Liver (tissue), 9 donors: ENCODE results near the gene DHRSX. TPM values are rescaled to one million over a fixed set of nuclear protein-coding genes. Genes with fewer than 3 reads are reported as not detected.

ENCODE experiments used
- DNase-seq: peaks from one replicate; pipeline ENCODE4 v3.0.0-alpha.2; 2017; ENCODE audit warnings: low spot score
- H3K27ac ChIP-seq, 2 donors: one replicate each; pipeline ENCODE4 v1.7.0; 2013; ENCODE audit warnings: inconsistent platforms in 2 of 2, low read length in 2 of 2, control low read depth in 1 of 2, low read depth in 1 of 2, mild to moderate bottlenecking in 1 of 2
- H3K27me3 ChIP-seq, 4 donors: one replicate each; pipeline versions ENCODE4 v1.6.1 to v1.7.0; 2013; ENCODE audit warnings: low read length in 3 of 4, inconsistent platforms in 1 of 4, mild to moderate bottlenecking in 1 of 4, moderate library complexity in 1 of 4; ENCODE audit not compliant: control insufficient read depth in 4 of 4, insufficient read depth in 4 of 4
- H3K36me3 ChIP-seq, 4 donors: one replicate each; pipeline versions ENCODE4 v1.6.1 to v1.7.0; 2013; ENCODE audit warnings: low read length in 3 of 4, mild to moderate bottlenecking in 3 of 4, low read depth in 1 of 4, moderate library complexity in 1 of 4; ENCODE audit not compliant: control insufficient read depth in 4 of 4, insufficient read depth in 3 of 4
- H3K4me1 ChIP-seq, 4 donors: one replicate each; pipeline versions ENCODE4 v1.6.1 to v1.7.0; 2013; ENCODE audit warnings: low read length in 3 of 4, mild to moderate bottlenecking in 3 of 4, moderate library complexity in 1 of 4; ENCODE audit not compliant: control insufficient read depth in 4 of 4, insufficient read depth in 4 of 4
- H3K4me3 ChIP-seq, 3 donors: one replicate each; pipeline versions ENCODE4 v1.6.1 to v1.7.0; 2013; ENCODE audit warnings: low read length in 3 of 3, control low read depth in 1 of 3, low read depth in 1 of 3, mild to moderate bottlenecking in 1 of 3
- H3K9ac ChIP-seq, 2 donors: one replicate each; pipeline ENCODE4 v1.7.0; 2013; ENCODE audit warnings: low read length in 2 of 2, mild to moderate bottlenecking in 2 of 2, moderate library complexity in 2 of 2, control low read depth in 1 of 2, low read depth in 1 of 2
- H3K9me3 ChIP-seq, 4 donors: one replicate each; pipeline versions ENCODE4 v1.6.1 to v1.7.0; 2013; ENCODE audit warnings: low read length in 3 of 4; ENCODE audit not compliant: control insufficient read depth in 4 of 4
- EGR1 ChIP-seq, 2 donors: IDR thresholded peaks; 2 replicates each; pipeline ENCODE4 v1.6.1; 2016 to 2018; ENCODE audit warnings: antibody characterized with exemption in 2 of 2, low read depth in 2 of 2
- FOXA1 ChIP-seq: IDR thresholded peaks from 2 replicates; pipeline ENCODE4 v1.6.1; 2016; ENCODE audit warnings: antibody characterized with exemption
- FOXA2 ChIP-seq: IDR thresholded peaks from 2 replicates; pipeline ENCODE4 v1.6.1; 2016; ENCODE audit warnings: antibody characterized with exemption
- GABPA ChIP-seq, 2 donors: IDR thresholded peaks in 1 of 2; conservative IDR thresholded peaks in 1 of 2; 2 replicates each; pipeline ENCODE4 v1.6.1; 2016; ENCODE audit warnings: antibody characterized with exemption in 2 of 2, mild to moderate bottlenecking in 1 of 2, moderate library complexity in 1 of 2
- HNF4A ChIP-seq, 2 donors: conservative IDR thresholded peaks; 2 replicates each; pipeline ENCODE4 v1.6.1; 2016; ENCODE audit warnings: antibody characterized with exemption in 2 of 2, mild to moderate bottlenecking in 2 of 2
- JUND ChIP-seq, 2 donors: IDR thresholded peaks; 2 replicates each; pipeline ENCODE4 v1.6.1; 2016; ENCODE audit warnings: antibody characterized with exemption in 2 of 2
- RAD21 ChIP-seq, 2 donors: IDR thresholded peaks; 2 replicates each; pipeline ENCODE4 v1.6.1; 2016; ENCODE audit warnings: antibody characterized with exemption in 2 of 2, mild to moderate bottlenecking in 2 of 2
- RXRA ChIP-seq, 2 donors: IDR thresholded peaks; 2 replicates each; pipeline ENCODE4 v1.6.1; 2017 to 2018; ENCODE audit warnings: antibody characterized with exemption in 2 of 2, mild to moderate bottlenecking in 1 of 2
- SP1 ChIP-seq: IDR thresholded peaks from 2 replicates; pipeline ENCODE4 v1.6.1; 2018; ENCODE audit warnings: antibody characterized with exemption, mild to moderate bottlenecking
- TAF1 ChIP-seq: conservative IDR thresholded peaks from 2 replicates; pipeline ENCODE4 v1.6.1; 2016; ENCODE audit warnings: antibody characterized with exemption, mild to moderate bottlenecking
- YY1 ChIP-seq: IDR thresholded peaks from 2 replicates; pipeline ENCODE4 v1.6.1; 2016; ENCODE audit warnings: antibody characterized with exemption, mild to moderate bottlenecking
- WGBS: extraction: QIAGEN DNeasy Blood & Tissue Kit; methylation state at CpG from one replicate; pipeline ENCODE4 v1.1.7; 2013; 5-methylcytosine and 5-hydroxymethylcytosine counted together
- polyA plus RNA-seq, 2 donors: library from polyadenylated mRNA; stranded (reverse) in 1 of 2; unstranded in 1 of 2; fragments of 200-250 nt in 1 of 2; fragments of >200 nt in 1 of 2; fragmentation: Nextera tagmentation in 1 of 2; extraction: Ambion mirVana in 1 of 2; gene quantifications; one replicate each; pipeline versions ENCODE4 v1.2.1 to v1.2.3, GENCODE V29; 2013 to 2015
- total RNA-seq, 2 donors: library from RNA; depleted of rRNA; stranded (reverse); fragments of >200 nt; gene quantifications; one replicate each; pipeline ENCODE4 v1.2.3, GENCODE V29; 2014
- TF ChIP-seq, protein P1 (sequence below): IDR thresholded peaks from 2 replicates; pipeline ENCODE4 v1.6.1; 2016; ENCODE audit warnings: antibody characterized with exemption
- TF ChIP-seq, protein P2 (sequence below): IDR thresholded peaks from 2 replicates; pipeline ENCODE4 v1.6.1; 2016; ENCODE audit warnings: antibody characterized with exemption
- TF ChIP-seq, protein P3 (sequence below): IDR thresholded peaks from 2 replicates; pipeline ENCODE4 v1.6.1; 2016; ENCODE audit warnings: antibody characterized with exemption, mild to moderate bottlenecking
- TF ChIP-seq, protein P4 (sequence below): fragments of 150-350 bp; IDR thresholded peaks from 2 replicates; pipeline ENCODE4 v1.5.1; 2017; ENCODE audit warnings: improper control_type of control experiment, low read depth, low read length; ENCODE audit not compliant: missing input control
- donor health status: healthy.
- donor health status: healthy.
- donor health status: healthy.
- donor health status: healthy.
- donor health status: healthy.

DHRSX gene
- total and polyA plus RNA-seq, 4 donors = 17.2 to 35.2 (median 23.3) TPM

DNA sequence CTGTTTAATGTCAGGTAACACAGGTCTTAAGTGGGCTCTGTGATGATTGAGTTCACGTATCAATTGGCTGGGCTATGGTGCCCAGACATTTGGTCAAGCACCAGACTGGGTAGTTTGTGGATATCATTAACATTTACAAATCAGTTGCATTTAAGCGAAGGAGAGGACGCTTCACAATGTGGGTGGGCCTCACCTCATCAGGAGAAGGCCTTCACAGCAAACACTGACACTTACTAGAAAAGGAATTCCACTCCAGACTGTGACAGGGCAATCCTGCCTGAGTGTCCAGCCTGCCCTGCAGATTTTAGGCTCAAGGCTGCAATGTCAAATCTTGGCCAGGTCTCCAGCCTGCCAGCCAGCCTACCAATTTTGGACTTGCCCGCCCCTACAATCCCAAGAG is 270.3 kb downstream of the DHRSX start:
- DNase-seq = no peak
- Histone ChIP-seq H3K9ac (no peak overlapping the region), H3K4me3 (no peak overlapping the region), H3K27ac (no peak overlapping the region), H3K9me3 (peaks cover 0 to 3% (median 0%) of the 10 kb centered on the region in 4 donors), H3K27me3 (no peaks in the 10 kb centered on the region), H3K36me3 (peaks cover 0 to 5% (median 5%) of the 10 kb centered on the region in 4 donors), H3K4me1 (no peaks in the 10 kb centered on the region)
- TF ChIP-seq FOXA1 (no peak), YY1 (no peak), SP1 (no peak), RXRA (IDR thresholded peaks at IDR 0.05) (no peak), EGR1 (IDR thresholded peaks at IDR 0.05; ENCODE audit: low read depth in 2 of 2) (no peak), TAF1 (no peak), JUND (IDR thresholded peaks at IDR 0.05) (no peak), FOXA2 (no peak), HNF4A (conservative IDR thresholded peaks at IDR 0.05) (no peak), RAD21 (IDR thresholded peaks at IDR 0.05) (no peak)
- TF ChIP-seq, protein P1, sequence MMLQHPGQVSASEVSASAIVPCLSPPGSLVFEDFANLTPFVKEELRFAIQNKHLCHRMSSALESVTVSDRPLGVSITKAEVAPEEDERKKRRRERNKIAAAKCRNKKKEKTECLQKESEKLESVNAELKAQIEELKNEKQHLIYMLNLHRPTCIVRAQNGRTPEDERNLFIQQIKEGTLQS = no peak
- TF ChIP-seq, protein P2, sequence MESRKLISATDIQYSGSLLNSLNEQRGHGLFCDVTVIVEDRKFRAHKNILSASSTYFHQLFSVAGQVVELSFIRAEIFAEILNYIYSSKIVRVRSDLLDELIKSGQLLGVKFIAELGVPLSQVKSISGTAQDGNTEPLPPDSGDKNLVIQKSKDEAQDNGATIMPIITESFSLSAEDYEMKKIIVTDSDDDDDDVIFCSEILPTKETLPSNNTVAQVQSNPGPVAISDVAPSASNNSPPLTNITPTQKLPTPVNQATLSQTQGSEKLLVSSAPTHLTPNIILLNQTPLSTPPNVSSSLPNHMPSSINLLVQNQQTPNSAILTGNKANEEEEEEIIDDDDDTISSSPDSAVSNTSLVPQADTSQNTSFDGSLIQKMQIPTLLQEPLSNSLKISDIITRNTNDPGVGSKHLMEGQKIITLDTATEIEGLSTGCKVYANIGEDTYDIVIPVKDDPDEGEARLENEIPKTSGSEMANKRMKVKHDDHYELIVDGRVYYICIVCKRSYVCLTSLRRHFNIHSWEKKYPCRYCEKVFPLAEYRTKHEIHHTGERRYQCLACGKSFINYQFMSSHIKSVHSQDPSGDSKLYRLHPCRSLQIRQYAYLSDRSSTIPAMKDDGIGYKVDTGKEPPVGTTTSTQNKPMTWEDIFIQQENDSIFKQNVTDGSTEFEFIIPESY = no peak
- TF ChIP-seq, protein P3, sequence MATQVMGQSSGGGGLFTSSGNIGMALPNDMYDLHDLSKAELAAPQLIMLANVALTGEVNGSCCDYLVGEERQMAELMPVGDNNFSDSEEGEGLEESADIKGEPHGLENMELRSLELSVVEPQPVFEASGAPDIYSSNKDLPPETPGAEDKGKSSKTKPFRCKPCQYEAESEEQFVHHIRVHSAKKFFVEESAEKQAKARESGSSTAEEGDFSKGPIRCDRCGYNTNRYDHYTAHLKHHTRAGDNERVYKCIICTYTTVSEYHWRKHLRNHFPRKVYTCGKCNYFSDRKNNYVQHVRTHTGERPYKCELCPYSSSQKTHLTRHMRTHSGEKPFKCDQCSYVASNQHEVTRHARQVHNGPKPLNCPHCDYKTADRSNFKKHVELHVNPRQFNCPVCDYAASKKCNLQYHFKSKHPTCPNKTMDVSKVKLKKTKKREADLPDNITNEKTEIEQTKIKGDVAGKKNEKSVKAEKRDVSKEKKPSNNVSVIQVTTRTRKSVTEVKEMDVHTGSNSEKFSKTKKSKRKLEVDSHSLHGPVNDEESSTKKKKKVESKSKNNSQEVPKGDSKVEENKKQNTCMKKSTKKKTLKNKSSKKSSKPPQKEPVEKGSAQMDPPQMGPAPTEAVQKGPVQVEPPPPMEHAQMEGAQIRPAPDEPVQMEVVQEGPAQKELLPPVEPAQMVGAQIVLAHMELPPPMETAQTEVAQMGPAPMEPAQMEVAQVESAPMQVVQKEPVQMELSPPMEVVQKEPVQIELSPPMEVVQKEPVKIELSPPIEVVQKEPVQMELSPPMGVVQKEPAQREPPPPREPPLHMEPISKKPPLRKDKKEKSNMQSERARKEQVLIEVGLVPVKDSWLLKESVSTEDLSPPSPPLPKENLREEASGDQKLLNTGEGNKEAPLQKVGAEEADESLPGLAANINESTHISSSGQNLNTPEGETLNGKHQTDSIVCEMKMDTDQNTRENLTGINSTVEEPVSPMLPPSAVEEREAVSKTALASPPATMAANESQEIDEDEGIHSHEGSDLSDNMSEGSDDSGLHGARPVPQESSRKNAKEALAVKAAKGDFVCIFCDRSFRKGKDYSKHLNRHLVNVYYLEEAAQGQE = no peak
- TF ChIP-seq, protein P4, sequence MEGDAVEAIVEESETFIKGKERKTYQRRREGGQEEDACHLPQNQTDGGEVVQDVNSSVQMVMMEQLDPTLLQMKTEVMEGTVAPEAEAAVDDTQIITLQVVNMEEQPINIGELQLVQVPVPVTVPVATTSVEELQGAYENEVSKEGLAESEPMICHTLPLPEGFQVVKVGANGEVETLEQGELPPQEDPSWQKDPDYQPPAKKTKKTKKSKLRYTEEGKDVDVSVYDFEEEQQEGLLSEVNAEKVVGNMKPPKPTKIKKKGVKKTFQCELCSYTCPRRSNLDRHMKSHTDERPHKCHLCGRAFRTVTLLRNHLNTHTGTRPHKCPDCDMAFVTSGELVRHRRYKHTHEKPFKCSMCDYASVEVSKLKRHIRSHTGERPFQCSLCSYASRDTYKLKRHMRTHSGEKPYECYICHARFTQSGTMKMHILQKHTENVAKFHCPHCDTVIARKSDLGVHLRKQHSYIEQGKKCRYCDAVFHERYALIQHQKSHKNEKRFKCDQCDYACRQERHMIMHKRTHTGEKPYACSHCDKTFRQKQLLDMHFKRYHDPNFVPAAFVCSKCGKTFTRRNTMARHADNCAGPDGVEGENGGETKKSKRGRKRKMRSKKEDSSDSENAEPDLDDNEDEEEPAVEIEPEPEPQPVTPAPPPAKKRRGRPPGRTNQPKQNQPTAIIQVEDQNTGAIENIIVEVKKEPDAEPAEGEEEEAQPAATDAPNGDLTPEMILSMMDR = no peak
- 97% methylated on average over 4 of the region's 4 CpGs for WGBS

DNA sequence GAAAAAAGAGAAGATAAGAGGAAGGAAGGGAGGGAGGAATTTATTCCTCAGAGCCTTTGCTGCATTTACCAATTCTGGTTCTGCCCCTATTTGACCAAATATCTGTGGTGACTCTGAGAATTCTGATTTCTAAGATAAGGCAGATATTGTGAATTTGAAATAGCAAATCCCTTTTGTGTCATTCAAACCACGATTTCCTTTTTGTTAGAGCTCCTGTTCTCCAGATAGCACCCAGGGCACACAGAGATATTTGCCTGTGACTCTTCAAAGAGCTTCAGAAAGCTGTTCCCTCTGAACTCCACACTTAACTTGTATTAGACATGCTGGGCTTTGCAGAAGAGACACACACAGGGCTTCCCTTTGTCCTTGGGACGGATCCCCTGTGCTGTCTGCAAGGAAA is 272.2 kb downstream of the DHRSX start:
- no peak overlapping the region for H3K9ac ChIP-seq
- H3K27ac ChIP-seq = no peak overlapping the region
- no peaks in the 10 kb centered on the region for H3K4me1 ChIP-seq
- peaks cover 0 to 3% (median 0%) of the 10 kb centered on the region in 4 donors for H3K9me3 ChIP-seq
- no peaks in the 10 kb centered on the region for H3K27me3 ChIP-seq
- 82% methylated on average over 2 of the region's 2 CpGs for WGBS
- H3K36me3 ChIP-seq = peaks cover 0 to 5% (median 5%) of the 10 kb centered on the region in 4 donors
- H3K4me3 ChIP-seq = no peak overlapping the region
- TF ChIP-seq FOXA2 (no peak), GABPA (IDR thresholded peaks at IDR 0.05 in 1 of 2, conservative IDR thresholded peaks at IDR 0.05 in 1 of 2) (no peak), YY1 (no peak), FOXA1 (no peak), TAF1 (no peak), HNF4A (conservative IDR thresholded peaks at IDR 0.05) (no peak), SP1 (no peak)
- DNase-seq = no peak
